22Rv1 (cell line): ENCODE results near the gene TEX22.

ENCODE experiments used
- H3K27ac ChIP-seq: fragments of 450-650 bp; 2 replicates; pipeline ENCODE4 v1.5.1; 2017
- CTCF ChIP-seq: fragments of 450-650 bp; IDR thresholded peaks from 2 replicates; pipeline ENCODE4 v1.5.1; 2017; ENCODE audit warnings: mild to moderate bottlenecking
- ZFX ChIP-seq: fragments of 450-650 bp; IDR thresholded peaks from 2 replicates; pipeline ENCODE4 v1.6.1; 2017; ENCODE audit warnings: antibody characterized with exemption, borderline replicate concordance

The TEX22 gene

GRCh38 chr14:105450864-105451720 lies 52.8 kb downstream of the TEX22 start:
- TF ChIP-seq ZFX (no peak), CTCF (no peak)
- H3K27ac ChIP-seq: no peak overlapping the region

- no peak overlapping the region for H3K27ac ChIP-seq
- TF ChIP-seq ZFX: no peak
- TF ChIP-seq CTCF: no peak
These were observed 54.6 kb downstream of the TEX22 start for GRCh38 chr14:105452963-105453362.

GRCh38 chr14:105453847-105454246 lies 55.5 kb downstream of the TEX22 start:
- TF ChIP-seq ZFX (no peak), CTCF (no peak)
- H3K27ac ChIP-seq: no peak overlapping the region

GRCh38 chr14:105455086-105455640 lies 56.8 kb downstream of the TEX22 start:
- H3K27ac ChIP-seq: no peak overlapping the region
- TF ChIP-seq CTCF (no peak), ZFX (no peak)

GRCh38 chr14:105455766-105456660 lies 57.7 kb downstream of the TEX22 start:
- no peak overlapping the region for H3K27ac ChIP-seq
- TF ChIP-seq ZFX (no peak), CTCF (no peak)

GRCh38 chr14:105456736-105457617 lies 58.6 kb downstream of the TEX22 start:
- no peak for TF ChIP-seq CTCF
- no peak overlapping the region for H3K27ac ChIP-seq
